HEK293 (cell line): ENCODE measurements around the gene TTLL11.

Source experiments
- CTCF ChIA-PET: fragments of 350-600 bp; formaldehyde crosslinking; extraction: SDS; loops from one replicate; lab custom pipeline; 2021; ENCODE audit warnings: antibody characterized with exemption; lab: Yijun Ruan, JAX
- POLR2A ChIA-PET: fragments of 300-600 bp; formaldehyde crosslinking; extraction: SDS; loops from one replicate; lab custom pipeline; 2020; ENCODE audit warnings: antibody characterized with exemption, inconsistent platforms; lab: Yijun Ruan, JAX
- H3K27ac ChIP-seq: fragments of 200-500 bp; sonication (Bioruptor generic); 2 replicates; pipeline ENCODE4 v1.5.1; 2014; ENCODE audit warnings: low read depth, low read length, control low read depth, inconsistent platforms; ENCODE audit errors: extremely low read depth
- H3K36me3 ChIP-seq, 2 experiments: fragments of 200-500 bp in 1 of 2; sonication (Bioruptor generic) in 1 of 2; 1 replicate in 1 of 2; 2 replicates in 1 of 2; pipeline ENCODE4 v1.5.1; 2014 to 2017; ENCODE audit warnings: inconsistent platforms in 2 of 2, low read length in 2 of 2; ENCODE audit not compliant: control insufficient read depth in 2 of 2, insufficient read depth in 1 of 2
- H3K4me1 ChIP-seq: fragments of 200-500 bp; sonication (Bioruptor generic); 2 replicates; pipeline ENCODE4 v1.5.1; 2014; ENCODE audit warnings: mild to moderate bottlenecking, low read length, inconsistent platforms; ENCODE audit not compliant: control insufficient read depth, insufficient read depth
- H3K4me3 ChIP-seq: 2 replicates; pipeline ENCODE4 v1.5.1; 2011; ENCODE audit warnings: low read depth, mild to moderate bottlenecking, control low read depth, low read length, moderate library complexity
- H3K9me3 ChIP-seq: fragments of 200-500 bp; sonication (Bioruptor generic); 2 replicates; pipeline ENCODE4 v1.5.1; 2014; ENCODE audit warnings: low read depth, low read length, inconsistent platforms; ENCODE audit not compliant: control insufficient read depth, insufficient read depth
- GLIS1 ChIP-seq: fragments of 450-650 bp; formaldehyde crosslinking; IDR thresholded peaks from 2 replicates; pipeline ENCODE4 v1.5.1; 2016; ENCODE audit warnings: missing biosample characterization, missing genetic modification characterization
- KLF7 ChIP-seq: fragments of 450-650 bp; formaldehyde crosslinking; IDR thresholded peaks from 2 replicates; pipeline ENCODE4 v1.5.1; 2016; ENCODE audit warnings: missing biosample characterization, missing genetic modification characterization, borderline replicate concordance
- KLF9 ChIP-seq: fragments of 450-650 bp; formaldehyde crosslinking; IDR thresholded peaks from 2 replicates; pipeline ENCODE4 v1.5.1; 2016; ENCODE audit warnings: missing biosample characterization, missing genetic modification characterization, low read depth
- SCRT1 ChIP-seq: fragments of 450-650 bp; formaldehyde crosslinking; IDR thresholded peaks from 2 replicates; pipeline ENCODE4 v1.5.1; 2016; ENCODE audit warnings: missing biosample characterization, missing genetic modification characterization, borderline replicate concordance
- YY1 ChIP-seq: fragments of 450-650 bp; formaldehyde crosslinking; IDR thresholded peaks from 2 replicates; pipeline ENCODE4 v1.5.1; 2018; ENCODE audit warnings: missing biosample characterization, missing genetic modification characterization
- ZIC2 ChIP-seq: fragments of 450-650 bp; formaldehyde crosslinking; IDR thresholded peaks from 2 replicates; pipeline ENCODE4 v1.5.1; 2016; ENCODE audit warnings: missing biosample characterization, missing genetic modification characterization
- ZNF175 ChIP-seq: fragments of 450-650 bp; formaldehyde crosslinking; IDR thresholded peaks from 2 replicates; pipeline ENCODE4 v1.5.1; 2016; ENCODE audit warnings: missing biosample characterization, missing genetic modification characterization
- ZNF211 ChIP-seq: fragments of 450-650 bp; formaldehyde crosslinking; IDR thresholded peaks from 2 replicates; pipeline ENCODE4 v1.5.1; 2016; ENCODE audit warnings: low read depth, missing biosample characterization, missing genetic modification characterization
- ZNF223 ChIP-seq: fragments of 450-650 bp; formaldehyde crosslinking; IDR thresholded peaks from 2 replicates; pipeline ENCODE4 v1.5.1; 2016; ENCODE audit warnings: missing biosample characterization, missing genetic modification characterization
- ZNF302 ChIP-seq: fragments of 450-650 bp; formaldehyde crosslinking; IDR thresholded peaks from 2 replicates; pipeline ENCODE4 v1.5.1; 2016; ENCODE audit warnings: missing biosample characterization, missing genetic modification characterization, low read depth
- ZNF37A ChIP-seq: fragments of 450-650 bp; IDR thresholded peaks from 2 replicates; pipeline ENCODE4 v1.5.1; 2018; ENCODE audit warnings: missing biosample characterization, missing genetic modification characterization
- ZNF433 ChIP-seq: fragments of 450-650 bp; formaldehyde crosslinking; IDR thresholded peaks from 2 replicates; pipeline ENCODE4 v1.5.1; 2016; ENCODE audit warnings: missing biosample characterization, missing genetic modification characterization, low read depth
- ZNF658 ChIP-seq: fragments of 450-650 bp; formaldehyde crosslinking; IDR thresholded peaks from 2 replicates; pipeline ENCODE4; 2016; ENCODE audit warnings: missing biosample characterization, missing genetic modification characterization
- TF ChIP-seq, protein P1 (sequence below): fragments of 450-650 bp; formaldehyde crosslinking; IDR thresholded peaks from 2 replicates; pipeline ENCODE4 v1.5.1; 2016; ENCODE audit warnings: missing biosample characterization, missing genetic modification characterization, borderline replicate concordance

The TTLL11 gene

DNA sequence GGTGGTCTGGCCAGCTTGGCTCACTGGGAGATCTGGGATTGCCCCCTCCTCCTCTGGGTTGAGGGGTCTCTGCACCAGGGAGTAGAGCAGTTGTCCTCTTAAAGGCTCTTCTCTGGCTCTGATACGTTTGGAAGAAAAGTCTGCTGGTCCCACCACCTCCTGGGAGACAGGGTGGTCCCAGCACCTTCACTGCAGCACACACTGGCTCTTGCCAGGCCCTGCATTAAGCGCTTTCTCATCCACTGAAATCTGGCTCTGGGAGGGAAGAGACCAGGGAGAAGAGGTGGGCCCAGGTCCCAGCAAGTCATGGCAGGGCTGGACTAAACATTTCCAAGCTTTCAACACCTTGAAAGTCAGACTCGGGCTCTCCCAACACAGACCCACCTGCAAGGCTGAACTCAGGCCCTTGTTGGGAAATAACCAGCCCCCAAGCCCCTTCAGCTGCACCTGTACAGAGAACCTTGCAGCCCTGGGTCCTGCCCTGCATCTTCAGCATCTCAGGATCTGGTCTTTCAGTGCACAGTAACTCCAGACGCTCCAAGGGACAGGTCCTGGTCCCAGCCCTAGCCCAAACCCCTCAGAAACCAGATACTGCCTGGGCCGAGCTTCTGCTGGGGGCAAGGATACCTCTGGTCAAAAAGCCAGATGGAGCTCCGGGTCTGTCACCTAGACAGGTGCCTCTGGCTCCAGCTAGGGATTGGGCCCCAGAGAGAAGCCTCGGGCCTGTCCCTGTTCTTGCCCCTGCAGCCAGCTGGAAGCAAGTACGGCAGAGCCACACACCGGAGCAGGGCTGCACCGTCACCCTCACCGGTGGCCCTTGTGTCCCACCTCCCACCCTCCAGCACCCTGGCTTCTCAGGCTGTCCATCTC, 307.2 kb downstream of the TTLL11 start:
- H3K4me1 ChIP-seq, result no peaks in the 10 kb centered on the region
- no peak overlapping the region for H3K27ac ChIP-seq
- H3K4me3 ChIP-seq, result no peak overlapping the region
- CTCF ChIA-PET, result interaction anchor here (0.6 to 1.1 kb wide), 2 partner anchors 99 to 344 kb away, joined by 3 to 4 read pairs; no protein-coding TSS in a partner anchor
- TF ChIP-seq ZNF175 (tag by site-specific recombination) (no peak), ZNF433 (tag by site-specific recombination) (no peak), ZNF658 (tag by site-specific recombination) (no peak), SCRT1 (tag by site-specific recombination) (no peak), YY1 (tag by site-specific recombination) (no peak), KLF9 (tag by site-specific recombination) (no peak), ZNF37A (tag by site-specific recombination) (no peak), ZNF223 (tag by site-specific recombination) (no peak), ZNF211 (no peak), ZNF302 (tag by site-specific recombination) (no peak), KLF7 (no peak)
- TF ChIP-seq, protein P1, sequence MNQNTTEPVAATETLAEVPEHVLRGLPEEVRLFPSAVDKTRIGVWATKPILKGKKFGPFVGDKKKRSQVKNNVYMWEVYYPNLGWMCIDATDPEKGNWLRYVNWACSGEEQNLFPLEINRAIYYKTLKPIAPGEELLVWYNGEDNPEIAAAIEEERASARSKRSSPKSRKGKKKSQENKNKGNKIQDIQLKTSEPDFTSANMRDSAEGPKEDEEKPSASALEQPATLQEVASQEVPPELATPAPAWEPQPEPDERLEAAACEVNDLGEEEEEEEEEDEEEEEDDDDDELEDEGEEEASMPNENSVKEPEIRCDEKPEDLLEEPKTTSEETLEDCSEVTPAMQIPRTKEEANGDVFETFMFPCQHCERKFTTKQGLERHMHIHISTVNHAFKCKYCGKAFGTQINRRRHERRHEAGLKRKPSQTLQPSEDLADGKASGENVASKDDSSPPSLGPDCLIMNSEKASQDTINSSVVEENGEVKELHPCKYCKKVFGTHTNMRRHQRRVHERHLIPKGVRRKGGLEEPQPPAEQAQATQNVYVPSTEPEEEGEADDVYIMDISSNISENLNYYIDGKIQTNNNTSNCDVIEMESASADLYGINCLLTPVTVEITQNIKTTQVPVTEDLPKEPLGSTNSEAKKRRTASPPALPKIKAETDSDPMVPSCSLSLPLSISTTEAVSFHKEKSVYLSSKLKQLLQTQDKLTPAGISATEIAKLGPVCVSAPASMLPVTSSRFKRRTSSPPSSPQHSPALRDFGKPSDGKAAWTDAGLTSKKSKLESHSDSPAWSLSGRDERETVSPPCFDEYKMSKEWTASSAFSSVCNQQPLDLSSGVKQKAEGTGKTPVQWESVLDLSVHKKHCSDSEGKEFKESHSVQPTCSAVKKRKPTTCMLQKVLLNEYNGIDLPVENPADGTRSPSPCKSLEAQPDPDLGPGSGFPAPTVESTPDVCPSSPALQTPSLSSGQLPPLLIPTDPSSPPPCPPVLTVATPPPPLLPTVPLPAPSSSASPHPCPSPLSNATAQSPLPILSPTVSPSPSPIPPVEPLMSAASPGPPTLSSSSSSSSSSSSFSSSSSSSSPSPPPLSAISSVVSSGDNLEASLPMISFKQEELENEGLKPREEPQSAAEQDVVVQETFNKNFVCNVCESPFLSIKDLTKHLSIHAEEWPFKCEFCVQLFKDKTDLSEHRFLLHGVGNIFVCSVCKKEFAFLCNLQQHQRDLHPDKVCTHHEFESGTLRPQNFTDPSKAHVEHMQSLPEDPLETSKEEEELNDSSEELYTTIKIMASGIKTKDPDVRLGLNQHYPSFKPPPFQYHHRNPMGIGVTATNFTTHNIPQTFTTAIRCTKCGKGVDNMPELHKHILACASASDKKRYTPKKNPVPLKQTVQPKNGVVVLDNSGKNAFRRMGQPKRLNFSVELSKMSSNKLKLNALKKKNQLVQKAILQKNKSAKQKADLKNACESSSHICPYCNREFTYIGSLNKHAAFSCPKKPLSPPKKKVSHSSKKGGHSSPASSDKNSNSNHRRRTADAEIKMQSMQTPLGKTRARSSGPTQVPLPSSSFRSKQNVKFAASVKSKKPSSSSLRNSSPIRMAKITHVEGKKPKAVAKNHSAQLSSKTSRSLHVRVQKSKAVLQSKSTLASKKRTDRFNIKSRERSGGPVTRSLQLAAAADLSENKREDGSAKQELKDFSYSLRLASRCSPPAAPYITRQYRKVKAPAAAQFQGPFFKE (tag by site-specific recombination), result no peak
- H3K9me3 ChIP-seq, result no peaks in the 10 kb centered on the region
- POLR2A ChIA-PET, result interaction anchor here (0.5 kb wide), 1 partner anchor 48 kb away, joined by 3 read pairs; no protein-coding TSS in a partner anchor
- peaks cover 0 to 30% of the 10 kb centered on the region in 2 experiments; a peak in 1 of 3 replicates for H3K36me3 ChIP-seq

DNA sequence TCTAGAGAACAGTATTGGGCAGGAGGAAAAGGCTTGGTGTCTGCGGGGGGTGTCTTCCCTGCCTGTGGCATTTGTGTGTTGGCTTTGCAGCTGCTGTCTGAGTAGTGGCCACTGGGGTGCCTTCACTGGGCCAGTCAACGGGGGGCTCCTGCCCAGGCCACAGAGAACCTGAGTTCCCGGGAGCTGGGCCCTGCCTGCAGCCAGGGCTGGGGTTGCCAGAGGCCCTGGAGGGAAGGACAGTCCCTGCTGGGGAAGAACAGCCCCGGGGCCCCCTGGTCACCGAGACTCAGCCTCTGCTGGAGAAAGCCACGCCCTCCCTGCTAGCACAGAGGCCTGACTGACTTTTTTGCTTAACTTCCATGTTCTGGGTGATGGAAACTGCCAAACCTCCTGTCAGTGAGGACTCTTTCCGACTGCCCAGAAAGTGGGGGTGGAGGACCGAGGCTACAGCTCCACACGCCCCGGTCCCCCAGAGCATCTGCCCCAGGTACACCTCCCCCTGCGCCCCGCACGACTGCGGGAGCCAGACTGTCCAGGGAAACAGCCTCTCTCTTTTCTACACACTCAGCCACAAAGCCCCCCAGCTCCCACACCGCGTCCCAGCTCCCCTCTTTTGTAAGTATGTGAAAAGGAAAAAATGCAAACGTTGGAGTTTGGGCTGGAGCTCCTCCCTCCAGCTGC, 308.2 kb downstream of the TTLL11 start:
- Histone ChIP-seq H3K27ac (no peak overlapping the region), H3K4me3 (no peak overlapping the region)

More for the DNA sequence above, 308.2 kb downstream of the TTLL11 start:
- ChIA-PET CTCF (interaction anchor here (0.6 to 1.1 kb wide), 2 partner anchors 98 to 208 kb away, joined by 3 to 4 read pairs; no protein-coding TSS in a partner anchor), POLR2A (no interaction called here)
- TF ChIP-seq GLIS1 (tag by site-specific recombination) (peak; percentile 46), ZIC2 (peak; percentile 95), ZNF175 (tag by site-specific recombination) (no peak)
- Histone ChIP-seq H3K9me3 (no peaks in the 10 kb centered on the region), H3K36me3 (peaks cover 0 to 37% of the 10 kb centered on the region in 2 experiments; a peak in 1 of 3 replicates), H3K4me1 (no peaks in the 10 kb centered on the region)
